ENCODE measurements around the gene STT3B.
"Not testable (repeated sequence)": the region's sequence is repeated elsewhere in the genome, so short reads cannot be mapped to it uniquely, and the experiment has no call there.

Gene STT3B

GRCh38 chr3:31532587-31533168, at the start of gene STT3B:
STT3B (plus strand) TSS chr3:31532925; CDS start chr3:31532999, 74 bp downstream.
- peak; percentile 76 for DNase-seq (ENCODE audit: low read depth)

- DNase-seq (ENCODE audit: low read depth), result no peak
Observed at GRCh38 chr3:31483776-31484175, 48.9 kb upstream of the STT3B start.

- no peak for DNase-seq (ENCODE audit: low read depth)
Observed at GRCh38 chr3:31485196-31485595, 47.5 kb upstream of the STT3B start.

- no peak for DNase-seq (ENCODE audit: low read depth)
Observed at GRCh38 chr3:31486865-31487533, 45.7 kb upstream of the STT3B start.

- no peak for DNase-seq (ENCODE audit: low read depth)
Observed at GRCh38 chr3:31488475-31489017, 44.2 kb upstream of the STT3B start.

GRCh38 chr3:31490502-31490901, 42.2 kb upstream of the STT3B start:
- DNase-seq (ENCODE audit: low read depth), result no peak

- DNase-seq (ENCODE audit: low read depth), result no peak
Observed at GRCh38 chr3:31491660-31492059, 41.1 kb upstream of the STT3B start.

- DNase-seq (ENCODE audit: low read depth), result no peak
Observed at GRCh38 chr3:31493149-31493548, 39.6 kb upstream of the STT3B start.

- no peak for DNase-seq (ENCODE audit: low read depth)
Observed at GRCh38 chr3:31495971-31496665, 36.6 kb upstream of the STT3B start.

GRCh38 chr3:31498791-31499190, 33.9 kb upstream of the STT3B start:
- no peak for DNase-seq (ENCODE audit: low read depth)

GRCh38 chr3:31499281-31499680, 33.4 kb upstream of the STT3B start:
- DNase-seq (ENCODE audit: low read depth), result no peak

- DNase-seq (ENCODE audit: low read depth), result no peak
Observed at GRCh38 chr3:31502803-31503221, 29.9 kb upstream of the STT3B start.

- DNase-seq (ENCODE audit: low read depth), result no peak
Observed at GRCh38 chr3:31503456-31503855, 29.3 kb upstream of the STT3B start.

GRCh38 chr3:31504230-31504629, 28.5 kb upstream of the STT3B start:
- no peak for DNase-seq (ENCODE audit: low read depth)

- no peak for DNase-seq (ENCODE audit: low read depth)
Observed at GRCh38 chr3:31505371-31506048, 27.2 kb upstream of the STT3B start.

- not testable (repeated sequence) for DNase-seq (ENCODE audit: low read depth)
Observed at GRCh38 chr3:31506515-31506914, 26.2 kb upstream of the STT3B start.

- no peak for DNase-seq (ENCODE audit: low read depth)
Observed at GRCh38 chr3:31508452-31509146, 24.1 kb upstream of the STT3B start.

- no peak for DNase-seq (ENCODE audit: low read depth)
Observed at GRCh38 chr3:31509147-31509728, 23.5 kb upstream of the STT3B start.

GRCh38 chr3:31514570-31514969, 18.2 kb upstream of the STT3B start:
- DNase-seq (ENCODE audit: low read depth), result no peak

GRCh38 chr3:31515486-31516284, 17.0 kb upstream of the STT3B start:
- DNase-seq (ENCODE audit: low read depth), result no peak

- no peak for DNase-seq (ENCODE audit: low read depth)
Observed at GRCh38 chr3:31516757-31517156, 16.0 kb upstream of the STT3B start.
